ENCODE measurements around the gene MYH6. TPM values are rescaled to one million over a fixed set of nuclear protein-coding genes. Genes with fewer than 3 reads are reported as not detected.
"Not testable (repeated sequence)": the region's sequence is repeated elsewhere in the genome, so short reads cannot be mapped to it uniquely, and the experiment has no call there.

MYH6 gene
- total RNA-seq (under 1 TPM; 0.05 to 0.17 TPM), polyA plus RNA-seq (under 1 TPM in 1 of 2 donors, not detected in 1; 0.06 TPM)

DNA sequence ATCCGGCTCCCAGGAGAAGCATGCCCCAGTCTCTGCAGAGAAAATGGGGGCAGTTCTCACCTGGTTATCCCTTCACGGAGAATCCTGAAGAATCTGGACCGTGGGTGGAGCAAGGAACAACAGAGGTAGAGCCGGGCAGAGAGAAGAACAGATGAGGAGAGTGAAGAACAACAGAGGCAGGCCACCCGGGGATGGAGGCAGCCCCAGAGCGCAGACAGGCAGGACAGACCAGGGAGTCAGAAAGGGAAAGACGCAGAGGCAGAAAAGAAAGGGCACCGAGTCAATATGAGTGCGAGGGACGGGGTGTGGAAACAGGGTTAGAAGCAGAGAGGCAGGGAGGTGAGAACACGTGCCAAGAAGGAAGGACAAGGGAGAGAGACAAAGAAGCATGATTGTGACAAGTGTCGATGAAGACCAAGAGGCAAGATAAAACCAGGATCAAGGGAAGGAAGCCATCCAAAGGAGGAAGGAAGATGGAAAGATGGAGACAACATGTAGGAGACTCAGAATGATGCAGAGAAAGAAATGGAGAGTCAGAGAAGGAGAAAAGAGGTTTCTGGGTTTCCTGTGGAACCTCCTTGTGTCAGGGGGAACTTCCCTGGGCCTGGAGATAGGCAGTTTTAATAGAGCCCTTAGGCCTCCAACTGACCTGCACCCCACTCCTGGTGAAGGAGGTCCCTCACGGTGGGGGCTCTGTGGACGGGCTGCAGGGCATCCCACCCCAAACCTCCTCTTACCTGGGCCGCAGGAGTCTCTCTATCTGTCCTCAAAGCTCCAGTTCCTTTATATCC, at the start of gene MYH6:
Gene MYH6, minus strand, starts transcription at position 758 of the 791 bp plus-strand sequence. CDS start 1,050 bp downstream, outside the sequence.
- Histone ChIP-seq H3K36me3 (ENCODE audit: control insufficient read depth in 4 of 4, insufficient read depth in 3 of 4, low read depth in 1 of 4, low read length in 3 of 4) (no peaks in the 10 kb centered on the region), H3K4me3 (ENCODE audit: low read depth in 1 of 3, low read length in 3 of 3) (no peak within 1 kb of the TSS), H3K27ac (ENCODE audit: low read depth in 1 of 2, low read length in 2 of 2) (no peak within 1 kb of the TSS), H3K9ac (ENCODE audit: low read depth in 1 of 2, low read length in 2 of 2) (no peak within 1 kb of the TSS), H3K4me1 (ENCODE audit: control insufficient read depth in 4 of 4, insufficient read depth in 4 of 4, low read length in 3 of 4) (no peaks in the 10 kb centered on the region), H3K9me3 (ENCODE audit: control insufficient read depth in 4 of 4, low read length in 3 of 4) (no peaks in the 10 kb centered on the region), H3K27me3 (ENCODE audit: control insufficient read depth in 4 of 4, insufficient read depth in 4 of 4, low read length in 3 of 4) (peaks cover 0 to 10% (median 5%) of the 10 kb centered on the region in 4 donors)
- no peak for DNase-seq (ENCODE audit: low spot score)
- WGBS: 73% methylated on average over 15 of the region's 15 CpGs
- TF ChIP-seq RAD21 (IDR thresholded peaks at IDR 0.05) (no peak), RXRA (IDR thresholded peaks at IDR 0.05) (no peak), HNF4G (IDR thresholded peaks at IDR 0.05) (no peak), FOXA1 (IDR thresholded peaks at IDR 0.05) (no peak), HNF4A (conservative IDR thresholded peaks at IDR 0.05) (no peak), SP1 (IDR thresholded peaks at IDR 0.05) (no peak), YY1 (IDR thresholded peaks at IDR 0.05) (no peak), NR2F2 (IDR thresholded peaks at IDR 0.05) (no peak), JUND (IDR thresholded peaks at IDR 0.05) (no peak), GABPA (IDR thresholded peaks at IDR 0.05 in 1 of 2, conservative IDR thresholded peaks at IDR 0.05 in 1 of 2) (no peak), TAF1 (conservative IDR thresholded peaks at IDR 0.05) (no peak)
- TF ChIP-seq, protein P1, sequence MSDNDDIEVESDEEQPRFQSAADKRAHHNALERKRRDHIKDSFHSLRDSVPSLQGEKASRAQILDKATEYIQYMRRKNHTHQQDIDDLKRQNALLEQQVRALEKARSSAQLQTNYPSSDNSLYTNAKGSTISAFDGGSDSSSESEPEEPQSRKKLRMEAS (IDR thresholded peaks at IDR 0.05): no peak
- TF ChIP-seq, protein P2, sequence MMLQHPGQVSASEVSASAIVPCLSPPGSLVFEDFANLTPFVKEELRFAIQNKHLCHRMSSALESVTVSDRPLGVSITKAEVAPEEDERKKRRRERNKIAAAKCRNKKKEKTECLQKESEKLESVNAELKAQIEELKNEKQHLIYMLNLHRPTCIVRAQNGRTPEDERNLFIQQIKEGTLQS (IDR thresholded peaks at IDR 0.05): no peak
- TF ChIP-seq, protein P3, sequence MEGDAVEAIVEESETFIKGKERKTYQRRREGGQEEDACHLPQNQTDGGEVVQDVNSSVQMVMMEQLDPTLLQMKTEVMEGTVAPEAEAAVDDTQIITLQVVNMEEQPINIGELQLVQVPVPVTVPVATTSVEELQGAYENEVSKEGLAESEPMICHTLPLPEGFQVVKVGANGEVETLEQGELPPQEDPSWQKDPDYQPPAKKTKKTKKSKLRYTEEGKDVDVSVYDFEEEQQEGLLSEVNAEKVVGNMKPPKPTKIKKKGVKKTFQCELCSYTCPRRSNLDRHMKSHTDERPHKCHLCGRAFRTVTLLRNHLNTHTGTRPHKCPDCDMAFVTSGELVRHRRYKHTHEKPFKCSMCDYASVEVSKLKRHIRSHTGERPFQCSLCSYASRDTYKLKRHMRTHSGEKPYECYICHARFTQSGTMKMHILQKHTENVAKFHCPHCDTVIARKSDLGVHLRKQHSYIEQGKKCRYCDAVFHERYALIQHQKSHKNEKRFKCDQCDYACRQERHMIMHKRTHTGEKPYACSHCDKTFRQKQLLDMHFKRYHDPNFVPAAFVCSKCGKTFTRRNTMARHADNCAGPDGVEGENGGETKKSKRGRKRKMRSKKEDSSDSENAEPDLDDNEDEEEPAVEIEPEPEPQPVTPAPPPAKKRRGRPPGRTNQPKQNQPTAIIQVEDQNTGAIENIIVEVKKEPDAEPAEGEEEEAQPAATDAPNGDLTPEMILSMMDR (IDR thresholded peaks at IDR 0.05; ENCODE audit: low read depth, low read length, missing input control): no peak

DNA sequence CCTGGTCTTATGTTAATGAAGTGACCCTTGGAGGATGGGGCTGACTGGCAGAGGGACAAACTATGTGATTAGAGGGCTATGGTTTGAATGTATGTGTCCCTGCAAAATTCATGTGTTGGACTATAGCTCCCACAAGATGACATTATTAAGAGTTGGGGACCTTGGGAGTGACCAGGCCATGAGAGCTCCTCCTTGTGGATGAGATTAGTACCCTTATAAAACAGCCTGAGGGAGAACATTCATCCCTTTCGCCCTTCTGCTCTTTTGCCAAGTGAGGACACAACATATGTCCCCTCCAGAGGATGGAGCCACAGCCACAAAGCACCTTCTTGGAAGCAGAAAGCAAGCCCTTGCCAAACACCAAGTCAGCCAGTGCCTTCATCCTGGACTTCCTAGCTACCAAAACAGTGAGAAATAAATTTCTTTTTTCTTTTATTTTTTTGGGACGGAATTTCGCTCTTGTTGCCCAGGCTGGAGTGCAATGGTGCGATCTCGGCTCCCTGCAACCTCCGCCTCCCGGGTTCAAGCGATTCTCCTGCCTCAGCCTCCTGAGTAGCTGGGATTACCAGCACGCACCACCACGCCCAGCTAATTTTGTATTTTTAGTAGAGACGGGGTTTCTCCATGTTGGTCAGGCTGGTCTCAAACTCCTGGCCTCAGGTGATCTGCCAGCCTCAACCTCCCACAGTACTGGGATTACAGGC, 49.0 kb upstream of the MYH6 start:
- not testable (repeated sequence) for DNase-seq (ENCODE audit: low spot score); H3K4me1 ChIP-seq (ENCODE audit: control insufficient read depth in 4 of 4, insufficient read depth in 4 of 4, low read length in 3 of 4); H3K27me3 ChIP-seq (ENCODE audit: control insufficient read depth in 4 of 4, insufficient read depth in 4 of 4, low read length in 3 of 4); H3K9ac ChIP-seq (ENCODE audit: low read depth in 1 of 2, low read length in 2 of 2); H3K4me3 ChIP-seq (ENCODE audit: low read depth in 1 of 3, low read length in 3 of 3); H3K36me3 ChIP-seq (ENCODE audit: control insufficient read depth in 4 of 4, insufficient read depth in 3 of 4, low read depth in 1 of 4, low read length in 3 of 4); H3K27ac ChIP-seq (ENCODE audit: low read depth in 1 of 2, low read length in 2 of 2); H3K9me3 ChIP-seq (ENCODE audit: control insufficient read depth in 4 of 4, low read length in 3 of 4)
- WGBS: 90% methylated on average over 11 of the region's 11 CpGs

DNA sequence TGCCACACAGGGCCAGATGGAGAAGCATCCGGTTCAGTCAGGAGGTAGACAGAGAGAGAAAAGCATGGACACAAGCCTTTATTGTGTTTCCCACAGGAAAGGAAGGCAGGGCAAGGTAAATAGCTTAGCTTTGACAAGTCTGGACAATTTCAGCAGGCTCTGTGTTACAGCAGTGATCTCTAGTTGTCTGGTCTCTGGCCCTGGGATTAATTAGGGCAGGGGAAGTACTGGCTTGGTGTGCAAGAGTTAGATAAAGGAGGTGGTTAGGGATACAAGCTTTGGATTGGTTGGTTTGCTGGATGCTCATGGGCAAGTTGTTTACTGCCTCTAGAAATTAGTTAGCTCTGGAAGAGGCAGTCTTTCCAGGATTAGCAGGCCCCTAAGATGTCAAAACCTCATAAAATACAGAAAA, 46.4 kb upstream of the MYH6 start:
- TF ChIP-seq FOXA1 (IDR thresholded peaks at IDR 0.05) (no peak), RXRA (IDR thresholded peaks at IDR 0.05) (no peak)
- TF ChIP-seq, protein P2 (IDR thresholded peaks at IDR 0.05): no peak
- Histone ChIP-seq H3K9ac (ENCODE audit: low read depth in 1 of 2, low read length in 2 of 2) (no peak overlapping the region), H3K4me3 (ENCODE audit: low read depth in 1 of 3, low read length in 3 of 3) (no peak overlapping the region), H3K9me3 (ENCODE audit: control insufficient read depth in 4 of 4, low read length in 3 of 4) (no peaks in the 10 kb centered on the region), H3K27ac (ENCODE audit: low read depth in 1 of 2, low read length in 2 of 2) (no peak overlapping the region), H3K27me3 (ENCODE audit: control insufficient read depth in 4 of 4, insufficient read depth in 4 of 4, low read length in 3 of 4) (peaks cover 0 to 9% (median 0%) of the 10 kb centered on the region in 4 donors), H3K4me1 (ENCODE audit: control insufficient read depth in 4 of 4, insufficient read depth in 4 of 4, low read length in 3 of 4) (no peaks in the 10 kb centered on the region), H3K36me3 (ENCODE audit: control insufficient read depth in 4 of 4, insufficient read depth in 3 of 4, low read depth in 1 of 4, low read length in 3 of 4) (no peaks in the 10 kb centered on the region)
- WGBS: 32% methylated on average over 1 of the region's 1 CpG
- peak; percentile 59 for DNase-seq (ENCODE audit: low spot score)

Data from liver (tissue), 9 donors.